OCI-LY1 (cell line): Measurements from ENCODE around the gene FBXW4.

ENCODE experiments used
- EZH2 ChIP-seq: fragments of 200-600 bp; sonication (generic), shearing (Covaris generic); IDR thresholded peaks from 2 replicates; pipeline ENCODE4 v1.8.0; 2017; ENCODE audit warnings: borderline replicate concordance, mixed run types, mild to moderate bottlenecking, antibody characterized with exemption, low read length, moderate library complexity, mixed read lengths
- TF ChIP-seq, protein P1 (sequence below): fragments of 200-600 bp; sonication (generic), shearing (Covaris generic); IDR thresholded peaks from 2 replicates; pipeline ENCODE4 v1.5.1; 2017; ENCODE audit warnings: mild to moderate bottlenecking, antibody characterized with exemption, low read length, moderate library complexity, mixed read lengths

DNA sequence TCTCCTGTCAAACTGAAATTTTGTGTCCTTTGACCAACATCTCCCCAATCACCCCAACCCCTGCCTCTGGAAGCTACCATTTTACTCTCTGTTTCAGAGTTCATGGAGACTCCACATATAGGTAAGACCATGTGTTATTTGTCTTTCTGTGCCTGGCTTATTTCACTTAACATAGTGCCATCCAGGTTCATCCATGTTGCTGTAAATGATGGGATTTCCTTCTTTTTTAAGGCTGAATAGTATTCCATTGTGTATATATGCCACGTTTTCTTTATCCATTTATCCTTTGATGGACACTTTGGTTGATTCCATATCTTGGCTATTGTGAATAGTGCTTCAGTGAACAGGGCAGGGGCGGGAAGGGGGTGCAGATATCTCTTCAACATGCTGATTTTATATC is 18.0 kb upstream of the FBXW4 start:
- TF ChIP-seq, protein P1, sequence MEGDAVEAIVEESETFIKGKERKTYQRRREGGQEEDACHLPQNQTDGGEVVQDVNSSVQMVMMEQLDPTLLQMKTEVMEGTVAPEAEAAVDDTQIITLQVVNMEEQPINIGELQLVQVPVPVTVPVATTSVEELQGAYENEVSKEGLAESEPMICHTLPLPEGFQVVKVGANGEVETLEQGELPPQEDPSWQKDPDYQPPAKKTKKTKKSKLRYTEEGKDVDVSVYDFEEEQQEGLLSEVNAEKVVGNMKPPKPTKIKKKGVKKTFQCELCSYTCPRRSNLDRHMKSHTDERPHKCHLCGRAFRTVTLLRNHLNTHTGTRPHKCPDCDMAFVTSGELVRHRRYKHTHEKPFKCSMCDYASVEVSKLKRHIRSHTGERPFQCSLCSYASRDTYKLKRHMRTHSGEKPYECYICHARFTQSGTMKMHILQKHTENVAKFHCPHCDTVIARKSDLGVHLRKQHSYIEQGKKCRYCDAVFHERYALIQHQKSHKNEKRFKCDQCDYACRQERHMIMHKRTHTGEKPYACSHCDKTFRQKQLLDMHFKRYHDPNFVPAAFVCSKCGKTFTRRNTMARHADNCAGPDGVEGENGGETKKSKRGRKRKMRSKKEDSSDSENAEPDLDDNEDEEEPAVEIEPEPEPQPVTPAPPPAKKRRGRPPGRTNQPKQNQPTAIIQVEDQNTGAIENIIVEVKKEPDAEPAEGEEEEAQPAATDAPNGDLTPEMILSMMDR = no peak
- no peak for TF ChIP-seq EZH2
